T-helper 9 cell (primary cell): ENCODE results near the gene PQBP1.
"Not testable (repeated sequence)": the region's sequence is repeated elsewhere in the genome, so short reads cannot be mapped to it uniquely, and the experiment has no call there.

Source experiments
- DNase-seq: peaks from one replicate; pipeline ENCODE4 v3.0.0-alpha.2; 2020
- total RNA-seq, 2 donors: gene quantifications; one replicate each; lab custom pipeline; 2026; lab: John Stamatoyannopoulos, UW

PQBP1 gene
- total RNA-seq, result 50.9 to 61.1 reads per million in 2 donors

- peak; percentile 77 for DNase-seq
Measured at GRCh38 chrX:48897625-48898306, at the start of gene PQBP1, which contains the start of gene TIMM17B. TSS of gene PQBP1 (plus strand) at chrX:48897930. CDS start at chrX:48898510, 580 bp downstream. TSS of gene TIMM17B (minus strand) at chrX:48897768. CDS start at chrX:48897749, 19 bp downstream.

- DNase-seq, result no peak
Measured at GRCh38 chrX:48848847-48849246, 48.9 kb upstream of the PQBP1 start.

- DNase-seq, result no peak
Measured at GRCh38 chrX:48852857-48853256, 44.9 kb upstream of the PQBP1 start.

GRCh38 chrX:48853494-48853893, 44.2 kb upstream of the PQBP1 start:
- DNase-seq, result not testable (repeated sequence)

- DNase-seq, result not testable (repeated sequence)
Measured at GRCh38 chrX:48854121-48854804, 43.5 kb upstream of the PQBP1 start.

GRCh38 chrX:48854898-48855297, 42.8 kb upstream of the PQBP1 start:
- no peak for DNase-seq

GRCh38 chrX:48864210-48864609, 33.5 kb upstream of the PQBP1 start:
- DNase-seq, result no peak

GRCh38 chrX:48872017-48872416, 25.7 kb upstream of the PQBP1 start:
- not testable (repeated sequence) for DNase-seq

GRCh38 chrX:48876944-48877343, 20.8 kb upstream of the PQBP1 start:
- not testable (repeated sequence) for DNase-seq

- no peak for DNase-seq
Measured at GRCh38 chrX:48883729-48884128, 14.0 kb upstream of the PQBP1 start.

GRCh38 chrX:48886586-48886985, 11.1 kb upstream of the PQBP1 start:
- DNase-seq, result not testable (repeated sequence)

- DNase-seq, result no peak
Measured at GRCh38 chrX:48890296-48890925, 7.3 kb upstream of the PQBP1 start.

- DNase-seq, result no peak
Measured at GRCh38 chrX:48890934-48891401, 6.8 kb upstream of the PQBP1 start.

GRCh38 chrX:48891402-48892288, 6.1 kb upstream of the PQBP1 start:
- peak; percentile 65 for DNase-seq

GRCh38 chrX:48892896-48893295, 4.8 kb upstream of the PQBP1 start:
- DNase-seq, result no peak

GRCh38 chrX:48893556-48894348, 4.0 kb upstream of the PQBP1 start:
- DNase-seq, result no peak

- DNase-seq, result no peak
Measured at GRCh38 chrX:48894891-48895290, 2.8 kb upstream of the PQBP1 start.

- no peak for DNase-seq
Measured at GRCh38 chrX:48896611-48897011, 1.1 kb upstream of the PQBP1 start.

GRCh38 chrX:48897157-48897624, 539 bp upstream of the PQBP1 start:
- peak; percentile 55 for DNase-seq

GRCh38 chrX:48899078-48899410, 1.3 kb downstream of the PQBP1 start:
- DNase-seq, result no peak

- no peak for DNase-seq
Measured at GRCh38 chrX:48901069-48901468, 3.3 kb downstream of the PQBP1 start.

GRCh38 chrX:48902135-48902534, 4.4 kb downstream of the PQBP1 start:
- DNase-seq, result no peak
